HepG2 (cell line): Measurements from ENCODE around the gene NLE1. TPM values are rescaled to one million over a fixed set of nuclear protein-coding genes. Genes with fewer than 3 reads are reported as not detected.

ENCODE experiments used
- ARID5B ChIP-seq: IDR thresholded peaks from 2 replicates; pipeline ENCODE4 v1.4.0; 2020; ENCODE audit warnings: mild to moderate bottlenecking, missing genetic modification reagents
- ASH2L ChIP-seq: fragments of 300-600, 200-600 bp; sonication (generic); IDR thresholded peaks from 2 replicates; pipeline ENCODE4 v1.7.0; 2017; ENCODE audit warnings: low read depth, mild to moderate bottlenecking, moderate library complexity, mixed read lengths, low read length; ENCODE audit not compliant: insufficient read length
- CCAR2 ChIP-seq: fragments of 200-400 bp; formaldehyde crosslinking; optimal IDR thresholded peaks from 2 replicates; pipeline ENCODE3; 2018; ENCODE audit warnings: low read depth, mild to moderate bottlenecking, low read length, moderate library complexity
- HNRNPUL1 ChIP-seq: fragments of 200-400 bp; formaldehyde crosslinking; IDR thresholded peaks from 2 replicates; pipeline ENCODE4 v1.6.1; 2017; ENCODE audit warnings: low read depth, mild to moderate bottlenecking, low read length, moderate library complexity
- LCORL ChIP-seq, 2 experiments: fragments of 450-650 bp in 1 of 2; sonication (generic) in 1 of 2; formaldehyde crosslinking in 1 of 2; IDR thresholded peaks; 2 replicates each; pipeline versions ENCODE4 v1.5.0 to v1.6.1; 2017 to 2020; ENCODE audit warnings: antibody characterized with exemption in 1 of 2, missing genetic modification reagents in 1 of 2
- MIER3 ChIP-seq: IDR thresholded peaks from 2 replicates; pipeline ENCODE4 v1.6.1; 2016; ENCODE audit warnings: missing compliant biosample characterization, borderline replicate concordance
- PBX2 ChIP-seq: IDR thresholded peaks from 2 replicates; pipeline ENCODE4 v1.6.1; 2016; ENCODE audit warnings: control low read depth
- SIX1 ChIP-seq: sonication (generic); formaldehyde crosslinking; IDR thresholded peaks from 2 replicates; pipeline ENCODE4 v1.4.0; 2020; ENCODE audit warnings: missing genetic modification reagents, borderline replicate concordance
- SRF ChIP-seq: IDR thresholded peaks from 2 replicates; pipeline ENCODE4 v1.6.1; 2011; ENCODE audit warnings: mild to moderate bottlenecking, low read depth, low read length, moderate library complexity
- ZBTB49 ChIP-seq: sonication (generic); formaldehyde crosslinking; IDR thresholded peaks from 2 replicates; pipeline ENCODE4 v1.4.0; 2020; ENCODE audit warnings: missing genetic modification reagents, borderline replicate concordance
- ZNF343 ChIP-seq: sonication (generic); formaldehyde crosslinking; IDR thresholded peaks from 2 replicates; pipeline ENCODE4 v1.4.0; 2020; ENCODE audit warnings: mild to moderate bottlenecking, missing genetic modification reagents
- ZNF44 ChIP-seq: sonication (generic); formaldehyde crosslinking; IDR thresholded peaks from 2 replicates; pipeline ENCODE4 v1.5.1; 2020; ENCODE audit warnings: mild to moderate bottlenecking, missing genetic modification reagents
- ZNF577 ChIP-seq: sonication (generic); formaldehyde crosslinking; IDR thresholded peaks from 2 replicates; pipeline ENCODE4 v1.4.0; 2020; ENCODE audit warnings: mild to moderate bottlenecking, low read depth, missing genetic modification reagents, borderline replicate concordance
- ZNF609 ChIP-seq: sonication (generic); formaldehyde crosslinking; IDR thresholded peaks from 2 replicates; pipeline ENCODE4 v1.4.0; 2020; ENCODE audit warnings: mild to moderate bottlenecking, missing genetic modification reagents, borderline replicate concordance
- polyA plus RNA-seq, 8 experiments: library from polyadenylated mRNA; depleted of rRNA in 3 of 8; stranded (reverse) in 7 of 8; unstranded in 1 of 8; fragments of >200 nt; fragmentation: Illumina TruSeq in 4 of 8; extraction: Trizol in 4 of 8; gene quantifications; 2 replicates each; pipeline versions ENCODE4 v1.2.1 to v1.2.3, GENCODE V29; 2011 to 2016; ENCODE audit warnings: low read depth in 4 of 8, missing spikeins in 1 of 8, mixed read lengths in 1 of 8; ENCODE audit not compliant: insufficient read depth in 1 of 8
- total RNA-seq, 5 experiments: library from RNA; depleted of rRNA; stranded (reverse); fragments of >200 nt; fragmentation: Illumina TruSeq; extraction: Trizol; gene quantifications; 2 replicates each; pipeline ENCODE4 v1.2.3, GENCODE V29; 2016; ENCODE audit warnings: low read depth in 1 of 5

Gene NLE1
- total and polyA plus RNA-seq, 2 of the 13 experiments (the other 11 are each of a cell fraction or from before 2014, with no cell fraction given) = 20.3 to 34.5 TPM

GRCh38 chr17:35088356-35088880 lies 53.7 kb downstream of the NLE1 start (continued):
- TF ChIP-seq ARID5B (CRISPR knock-in tag) (no peak), SIX1 (CRISPR knock-in tag) (no peak), LCORL (IDR thresholded peaks at IDR 0.05) (no peak), LCORL (CRISPR knock-in tag; IDR thresholded peaks at IDR 0.05) (0 out of 2 replicates have a peak, but pooled peaks have one; percentile 42), CCAR2 (no peak), ZNF44 (CRISPR knock-in tag) (no peak), ZNF343 (CRISPR knock-in tag) (no peak), ZNF577 (CRISPR knock-in tag) (no peak), SRF (no peak), ZBTB49 (CRISPR knock-in tag) (no peak), MIER3 (no peak), HNRNPUL1 (no peak), ASH2L (no peak), ZNF609 (CRISPR knock-in tag) (no peak), PBX2 (CRISPR knock-in tag) (no peak)
